Measurements from ENCODE around the gene PTPRZ1. TPM values are rescaled to one million over a fixed set of nuclear protein-coding genes. Genes with fewer than 3 reads are reported as not detected.
A peak's percentile ranks its signal among the peaks of the same experiment; 100 is the strongest.

PTPRZ1 gene
- polyA plus RNA-seq (2012; ENCODE audit: insufficient read depth, insufficient read length), result not detected

- H3K4me3 ChIP-seq (ENCODE audit: low read length), result no peak within 1 kb of the TSS
Observed at GRCh38 chr7:121872831-121873288, at the start of gene PTPRZ1. PTPRZ1 (plus strand) TSS chr7:121873161; CDS start chr7:121873500, 339 bp downstream.

GRCh38 chr7:121824276-121824675, 48.7 kb upstream of the PTPRZ1 start:
- H3K4me3 ChIP-seq (ENCODE audit: low read length), result no peak overlapping the region
- DNase-seq (ENCODE audit: low read depth, low spot score), result peak; percentile 4

More at GRCh38 chr7:121872831-121873288, at the start of gene PTPRZ1:
- no peak for DNase-seq (ENCODE audit: low read depth, low spot score)

- no peak overlapping the region for H3K4me3 ChIP-seq (ENCODE audit: low read length)
- no peak for DNase-seq (ENCODE audit: low read depth, low spot score)
Observed at GRCh38 chr7:121831351-121831750, 41.6 kb upstream of the PTPRZ1 start.

GRCh38 chr7:121831801-121832200, 41.2 kb upstream of the PTPRZ1 start:
- no peak for DNase-seq (ENCODE audit: low read depth, low spot score)
- no peak overlapping the region for H3K4me3 ChIP-seq (ENCODE audit: low read length)

GRCh38 chr7:121832347-121832746, 40.6 kb upstream of the PTPRZ1 start:
- no peak for DNase-seq (ENCODE audit: low read depth, low spot score)
- no peak overlapping the region for H3K4me3 ChIP-seq (ENCODE audit: low read length)

- no peak overlapping the region for H3K4me3 ChIP-seq (ENCODE audit: low read length)
Observed at GRCh38 chr7:121833991-121834390, 39.0 kb upstream of the PTPRZ1 start.

GRCh38 chr7:121837462-121837861, 35.5 kb upstream of the PTPRZ1 start:
- H3K4me3 ChIP-seq (ENCODE audit: low read length), result no peak overlapping the region
- no peak for DNase-seq (ENCODE audit: low read depth, low spot score)

More at GRCh38 chr7:121833991-121834390, 39.0 kb upstream of the PTPRZ1 start:
- DNase-seq (ENCODE audit: low read depth, low spot score), result no peak

- DNase-seq (ENCODE audit: low read depth, low spot score), result no peak
- no peak overlapping the region for H3K4me3 ChIP-seq (ENCODE audit: low read length)
Observed at GRCh38 chr7:121847041-121847440, 25.9 kb upstream of the PTPRZ1 start.

- DNase-seq (ENCODE audit: low read depth, low spot score), result no peak
- H3K4me3 ChIP-seq (ENCODE audit: low read length), result no peak overlapping the region
Observed at GRCh38 chr7:121853307-121853706, 19.7 kb upstream of the PTPRZ1 start.

GRCh38 chr7:121860953-121861352, 12.0 kb upstream of the PTPRZ1 start:
- H3K4me3 ChIP-seq (ENCODE audit: low read length), result no peak overlapping the region
- no peak for DNase-seq (ENCODE audit: low read depth, low spot score)

GRCh38 chr7:121862591-121862990, 10.4 kb upstream of the PTPRZ1 start:
- H3K4me3 ChIP-seq (ENCODE audit: low read length), result no peak overlapping the region
- no peak for DNase-seq (ENCODE audit: low read depth, low spot score)

GRCh38 chr7:121871188-121871587, 1.8 kb upstream of the PTPRZ1 start:
- DNase-seq (ENCODE audit: low read depth, low spot score), result no peak
- no peak overlapping the region for H3K4me3 ChIP-seq (ENCODE audit: low read length)

- DNase-seq (ENCODE audit: low read depth, low spot score), result no peak
- no peak overlapping the region for H3K4me3 ChIP-seq (ENCODE audit: low read length)
Observed at GRCh38 chr7:121873289-121874194, 581 bp downstream of the PTPRZ1 start.

- no peak overlapping the region for H3K4me3 ChIP-seq (ENCODE audit: low read length)
- no peak for DNase-seq (ENCODE audit: low read depth, low spot score)
Observed at GRCh38 chr7:121874298-121874697, 1.3 kb downstream of the PTPRZ1 start.

GRCh38 chr7:121875203-121875602, 2.2 kb downstream of the PTPRZ1 start:
- H3K4me3 ChIP-seq (ENCODE audit: low read length), result no peak overlapping the region
- DNase-seq (ENCODE audit: low read depth, low spot score), result no peak

- no peak for DNase-seq (ENCODE audit: low read depth, low spot score)
- no peak overlapping the region for H3K4me3 ChIP-seq (ENCODE audit: low read length)
Observed at GRCh38 chr7:121876656-121877500, 3.9 kb downstream of the PTPRZ1 start.

GRCh38 chr7:121878918-121879464, 6.0 kb downstream of the PTPRZ1 start:
- no peak overlapping the region for H3K4me3 ChIP-seq (ENCODE audit: low read length)
- no peak for DNase-seq (ENCODE audit: low read depth, low spot score)

- DNase-seq (ENCODE audit: low read depth, low spot score), result no peak
Observed at GRCh38 chr7:121879544-121879943, 6.6 kb downstream of the PTPRZ1 start.

GRCh38 chr7:121882731-121883130, 9.8 kb downstream of the PTPRZ1 start:
- no peak for DNase-seq (ENCODE audit: low read depth, low spot score)

More at GRCh38 chr7:121879544-121879943, 6.6 kb downstream of the PTPRZ1 start:
- H3K4me3 ChIP-seq (ENCODE audit: low read length), result no peak overlapping the region

More at GRCh38 chr7:121882731-121883130, 9.8 kb downstream of the PTPRZ1 start:
- no peak overlapping the region for H3K4me3 ChIP-seq (ENCODE audit: low read length)
